HAP-1 (cell line): ENCODE results near the gene OR11H6.
"Not testable (repeated sequence)": the region's sequence is repeated elsewhere in the genome, so short reads cannot be mapped to it uniquely, and the experiment has no call there.

ENCODE experiments used
- DNase-seq, 2 experiments: peaks; one replicate each; pipeline ENCODE4 v3.0.0-alpha.2; 2016 to 2020; ENCODE audit warnings: low spot score in 2 of 2
- H3K27me3 ChIP-seq: fragments of 250-450 bp; sonication (Bioruptor Pico); 2 replicates; pipeline ENCODE4 v1.5.1; 2020; ENCODE audit warnings: low read depth, mild to moderate bottlenecking, moderate library complexity
- H3K36me3 ChIP-seq: fragments of 250-450 bp; sonication (Bioruptor Pico); replicated peaks from 2 replicates; pipeline ENCODE4 v1.5.1; 2020; ENCODE audit warnings: mild to moderate bottlenecking
- H3K4me1 ChIP-seq: fragments of 250-450 bp; sonication (Bioruptor Pico); 2 replicates; pipeline ENCODE4 v1.5.1; 2020; ENCODE audit warnings: mild to moderate bottlenecking
- H3K4me3 ChIP-seq: fragments of 250-450 bp; sonication (Bioruptor Pico); 2 replicates; pipeline ENCODE4 v1.5.1; 2020; ENCODE audit warnings: mild to moderate bottlenecking, moderate library complexity
- H3K9me3 ChIP-seq: fragments of 250-450 bp; sonication (Bioruptor Pico); 2 replicates; pipeline ENCODE4 v1.5.1; 2020; ENCODE audit warnings: mild to moderate bottlenecking, moderate library complexity
- in situ Hi-C: fragments of 300-500 bp; cut with MboI; formaldehyde crosslinking; loops from 3 replicates; pipeline ENCODE4 v1.14.3; 2020; ENCODE audit warnings: low sequenced_read_pairs, inconsistent platforms, mixed read lengths

OR11H6 gene

GRCh38 chr14:20204721-20205120 lies 18.8 kb upstream of the OR11H6 start:
- Histone ChIP-seq H3K4me3 (no peak overlapping the region), H3K36me3 (no peaks in the 10 kb centered on the region), H3K9me3 (no peaks in the 10 kb centered on the region), H3K27me3 (no peaks in the 10 kb centered on the region), H3K4me1 (no peaks in the 10 kb centered on the region)
- DNase-seq = no peak
- in situ Hi-C loops = no loop called here

GRCh38 chr14:20209595-20209994 lies 13.9 kb upstream of the OR11H6 start:
- H3K9me3 ChIP-seq = no peaks in the 10 kb centered on the region
- no peak overlapping the region for H3K4me3 ChIP-seq
- in situ Hi-C loops = no loop called here
- H3K27me3 ChIP-seq = no peaks in the 10 kb centered on the region
- no peaks in the 10 kb centered on the region for H3K4me1 ChIP-seq
- no peak for DNase-seq
- H3K36me3 ChIP-seq = no peaks in the 10 kb centered on the region

DNA sequence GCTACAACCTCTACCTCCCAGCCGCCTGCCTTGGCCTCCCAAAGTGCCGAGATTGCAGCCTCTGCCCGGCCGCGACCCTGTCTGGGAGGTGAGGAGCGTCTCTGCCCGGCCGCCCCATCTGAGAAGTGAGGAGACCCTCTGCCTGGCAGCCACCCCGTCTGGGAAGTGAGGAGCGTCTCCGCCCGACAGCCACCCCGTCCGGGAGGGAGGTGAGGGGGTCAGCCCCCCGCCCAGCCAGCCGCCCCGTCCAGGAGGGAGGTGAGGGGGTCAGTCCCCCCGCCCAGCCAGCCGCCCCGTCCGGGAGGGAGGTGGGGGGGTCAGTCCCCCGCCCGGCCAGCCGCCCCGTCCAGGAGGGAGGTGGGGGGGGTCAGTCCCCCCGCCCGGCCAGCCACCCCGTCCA lies 11.1 kb upstream of the OR11H6 start:
- in situ Hi-C loops, DNase-seq, H3K9me3 ChIP-seq: not testable (repeated sequence)

GRCh38 chr14:20215196-20215595 lies 8.3 kb upstream of the OR11H6 start:
- no peak for DNase-seq
- Histone ChIP-seq H3K9me3 (no peaks in the 10 kb centered on the region), H3K27me3 (no peaks in the 10 kb centered on the region), H3K4me1 (no peaks in the 10 kb centered on the region), H3K36me3 (no peaks in the 10 kb centered on the region), H3K4me3 (no peak overlapping the region)
- in situ Hi-C loops = no loop called here

More for the DNA sequence above, 11.1 kb upstream of the OR11H6 start:
- H3K27me3 ChIP-seq, H3K4me1 ChIP-seq, H3K36me3 ChIP-seq, H3K4me3 ChIP-seq: not testable (repeated sequence)

DNA sequence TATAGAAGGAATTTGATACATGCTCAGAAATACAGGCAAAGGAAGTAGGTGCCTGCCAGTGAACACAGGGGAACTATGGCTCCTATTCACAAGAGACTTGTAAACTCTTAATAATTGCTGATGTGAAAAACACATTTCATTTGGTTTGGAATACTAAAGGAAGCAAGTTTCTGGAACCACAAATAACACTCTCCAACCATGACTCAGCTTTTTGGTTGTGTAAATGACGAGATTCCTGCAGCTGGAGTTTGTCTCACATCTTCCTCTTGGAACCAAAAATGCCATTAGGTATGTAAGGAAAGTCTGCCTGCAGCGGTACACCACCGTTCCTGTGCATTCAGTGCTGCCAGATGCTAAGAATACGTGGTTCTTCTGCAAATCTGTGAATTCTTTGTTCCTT lies 4.5 kb upstream of the OR11H6 start:
- in situ Hi-C loops = no loop called here
- no peaks in the 10 kb centered on the region for H3K9me3 ChIP-seq

GRCh38 chr14:20228681-20229080 lies 5.2 kb downstream of the OR11H6 start, which contains the start of gene OR11H7:
OR11H7 (plus strand) TSS chr14:20228981.
- in situ Hi-C loops = no loop called here
- no peak within 1 kb of the TSS for H3K4me3 ChIP-seq
- no peak for DNase-seq
- H3K36me3 ChIP-seq = no peaks in the 10 kb centered on the region
- H3K27me3 ChIP-seq = no peaks in the 10 kb centered on the region
- H3K9me3 ChIP-seq = no peaks in the 10 kb centered on the region
- H3K4me1 ChIP-seq = no peaks in the 10 kb centered on the region

More for the DNA sequence above, 4.5 kb upstream of the OR11H6 start:
- no peaks in the 10 kb centered on the region for H3K4me1 ChIP-seq
- DNase-seq = no peak
- no peak overlapping the region for H3K4me3 ChIP-seq
- H3K27me3 ChIP-seq = no peaks in the 10 kb centered on the region
- no peaks in the 10 kb centered on the region for H3K36me3 ChIP-seq

- H3K9me3 ChIP-seq, H3K36me3 ChIP-seq, H3K4me3 ChIP-seq, DNase-seq, H3K4me1 ChIP-seq, in situ Hi-C loops, H3K27me3 ChIP-seq: not testable (repeated sequence)
Observed at GRCh38 chr14:20235415-20235814, 11.9 kb downstream of the OR11H6 start.

- Histone ChIP-seq H3K4me3 (no peak overlapping the region), H3K4me1 (no peaks in the 10 kb centered on the region), H3K36me3 (no peaks in the 10 kb centered on the region), H3K27me3 (no peaks in the 10 kb centered on the region), H3K9me3 (no peaks in the 10 kb centered on the region)
- no peak for DNase-seq
- in situ Hi-C loops = no loop called here
Observed at GRCh38 chr14:20247646-20248246, 24.2 kb downstream of the OR11H6 start.

DNA sequence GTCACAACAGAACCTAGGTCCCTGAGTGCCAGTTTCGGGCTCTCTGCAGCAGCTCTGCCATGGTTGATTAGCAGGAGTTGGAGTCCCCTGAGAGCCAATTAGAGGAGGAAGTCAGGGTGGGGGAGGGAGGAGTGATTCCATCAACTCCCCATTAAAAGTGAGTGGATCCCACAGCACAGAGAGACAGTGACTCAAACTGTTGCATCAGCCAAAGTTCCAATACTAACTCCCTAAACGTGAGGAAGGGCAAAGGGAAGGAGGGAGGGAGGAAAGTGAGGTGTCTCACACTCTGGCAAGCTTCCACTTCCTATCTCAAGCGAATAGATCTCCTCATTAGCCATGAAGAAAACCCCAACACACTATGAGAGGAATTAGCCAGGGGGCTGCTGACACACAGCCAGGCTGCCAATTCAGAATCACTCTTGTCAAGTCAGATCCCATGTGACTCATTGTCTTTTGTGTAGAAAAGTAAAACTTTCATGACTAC lies 39.2 kb downstream of the OR11H6 start:
- Histone ChIP-seq H3K9me3 (no peaks in the 10 kb centered on the region; the same call in 1 of the 2 replicates), H3K4me1 (no peaks in the 10 kb centered on the region), H3K4me3 (no peak overlapping the region), H3K36me3 (no peaks in the 10 kb centered on the region), H3K27me3 (no peaks in the 10 kb centered on the region)
- in situ Hi-C loops = no loop called here
- no peak for DNase-seq

DNA sequence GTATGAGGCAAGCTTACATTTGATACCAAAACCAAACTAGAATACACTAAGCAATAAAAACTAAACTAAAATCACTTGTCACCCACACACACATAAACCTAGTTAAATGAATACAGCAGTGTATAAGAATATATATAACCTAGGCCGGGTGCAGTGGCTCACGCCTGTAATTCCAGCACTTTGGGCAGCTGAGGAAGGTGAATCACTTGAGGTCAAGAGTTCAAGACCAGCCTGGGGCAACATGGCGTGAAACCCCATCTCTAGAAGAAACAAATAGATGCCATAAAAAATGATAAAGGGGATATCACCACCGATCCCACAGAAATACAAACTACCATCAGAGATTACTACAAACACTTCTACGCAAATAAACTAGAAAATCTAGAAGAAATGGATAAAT lies 40.9 kb downstream of the OR11H6 start:
- DNase-seq, in situ Hi-C loops, H3K9me3 ChIP-seq, H3K27me3 ChIP-seq, H3K4me3 ChIP-seq, H3K4me1 ChIP-seq, H3K36me3 ChIP-seq: not testable (repeated sequence)

GRCh38 chr14:20274062-20274461 lies 50.6 kb downstream of the OR11H6 start:
- H3K36me3 ChIP-seq = no peaks in the 10 kb centered on the region
- DNase-seq = no peak
- no peaks in the 10 kb centered on the region for H3K27me3 ChIP-seq
- H3K4me1 ChIP-seq = peaks cover 3% of the 10 kb centered on the region
- in situ Hi-C loops = no loop called here
- no peak overlapping the region for H3K4me3 ChIP-seq
- H3K9me3 ChIP-seq = 0 out of 2 replicates have a peak, but pooled peaks cover 3% of the 10 kb centered on the region
